GM04503 (cell line): ENCODE data around the gene FAM237A.
A peak's percentile ranks its signal among the peaks of the same experiment; 100 is the strongest.

Experiments
- DNase-seq: peaks from one replicate; pipeline ENCODE4 v3.0.0-alpha.2; 2012; ENCODE audit warnings: low read depth

FAM237A gene

DNA sequence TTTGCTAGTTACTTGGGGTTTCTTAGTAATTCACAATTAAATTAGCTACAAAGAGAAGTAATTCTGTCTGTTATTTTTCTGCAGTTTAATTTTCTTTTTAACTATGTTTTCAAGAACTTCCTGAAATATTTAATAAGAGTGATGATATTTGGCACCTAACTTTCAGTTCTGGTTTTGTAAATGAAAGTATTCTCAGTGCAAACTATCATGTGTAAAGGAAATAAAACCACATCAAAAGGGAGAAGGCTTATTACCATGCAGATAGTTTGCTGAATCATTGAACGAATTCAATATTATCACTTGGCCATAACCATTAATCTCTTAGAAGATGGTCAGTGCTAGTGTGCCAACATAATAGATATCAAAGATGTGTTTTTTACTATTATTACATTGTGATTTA lies 46.7 kb downstream of the FAM237A start:
- no peak for DNase-seq

DNA sequence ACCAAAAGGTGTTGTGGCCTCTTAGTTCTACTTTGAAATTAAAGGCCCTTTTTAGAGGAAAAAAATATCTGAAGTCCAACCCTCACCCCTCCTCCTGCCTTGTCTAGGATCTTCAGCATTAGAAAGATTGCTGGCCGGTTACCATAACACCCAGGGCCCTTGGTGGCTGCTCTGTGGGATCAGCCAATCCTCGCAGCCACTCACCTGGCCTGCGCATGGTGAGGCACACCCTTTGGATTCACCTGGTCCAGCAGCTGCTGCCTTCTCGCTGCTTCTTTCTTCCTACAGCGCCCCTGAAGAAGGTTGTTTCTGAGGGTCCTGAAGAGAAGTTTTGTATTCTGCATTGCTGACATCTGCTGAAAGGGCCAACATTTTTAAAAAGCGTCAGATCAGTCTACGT lies 50.7 kb downstream of the FAM237A start:
- DNase-seq: no peak

DNA sequence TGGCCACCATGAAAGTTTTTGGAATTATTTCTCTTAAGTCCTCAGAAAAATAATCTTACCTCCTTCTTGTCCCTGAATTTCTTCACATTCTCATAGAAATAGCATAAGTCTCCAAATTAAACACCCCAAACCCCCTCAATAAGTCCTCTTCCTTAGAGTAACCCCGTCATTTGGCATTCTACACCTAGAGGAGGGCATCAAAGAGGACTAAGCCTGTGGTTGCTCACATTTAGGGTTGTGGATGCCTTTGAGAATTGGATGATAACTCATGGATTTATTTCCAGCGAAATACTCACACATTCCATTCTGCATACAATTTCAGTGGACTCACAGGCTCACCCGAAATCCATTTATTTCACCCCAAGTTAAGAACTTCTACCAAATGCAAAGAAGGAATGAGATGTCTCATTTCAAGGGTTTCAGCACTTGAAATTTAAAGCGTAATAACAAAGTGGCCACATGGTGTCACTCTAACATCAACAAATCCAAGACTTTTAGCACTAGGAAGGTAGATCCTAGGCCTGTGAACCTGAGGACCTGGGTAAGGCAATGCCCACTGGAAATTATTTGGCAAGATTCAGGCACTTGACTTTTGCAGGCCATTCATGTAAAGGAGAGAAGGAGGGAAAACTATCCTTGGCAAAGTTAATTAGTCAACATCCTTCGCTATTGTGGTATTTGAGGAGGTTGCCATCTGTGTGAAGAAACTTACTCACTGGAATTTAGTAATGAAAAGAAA lies 51.3 kb downstream of the FAM237A start:
- peak; percentile 12 for DNase-seq

DNA sequence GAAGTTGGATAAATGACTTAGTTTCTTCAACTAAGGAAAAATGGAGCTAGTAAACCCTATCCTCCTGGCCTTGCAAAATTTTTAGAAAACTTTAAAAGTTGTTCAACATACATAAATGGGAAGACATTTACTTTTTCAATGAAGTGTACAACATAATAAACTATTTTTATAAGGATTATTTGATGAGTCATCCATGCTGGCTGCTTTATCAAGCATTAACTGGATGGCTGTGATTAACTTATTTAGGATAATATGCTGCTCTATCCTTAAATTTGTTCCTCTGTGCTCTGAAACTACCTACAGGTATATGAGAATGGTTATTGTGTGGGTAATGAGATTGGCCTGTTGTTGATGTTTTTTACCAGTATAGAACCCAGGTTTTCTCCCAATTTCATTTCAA lies 54.6 kb downstream of the FAM237A start:
- no peak for DNase-seq

DNA sequence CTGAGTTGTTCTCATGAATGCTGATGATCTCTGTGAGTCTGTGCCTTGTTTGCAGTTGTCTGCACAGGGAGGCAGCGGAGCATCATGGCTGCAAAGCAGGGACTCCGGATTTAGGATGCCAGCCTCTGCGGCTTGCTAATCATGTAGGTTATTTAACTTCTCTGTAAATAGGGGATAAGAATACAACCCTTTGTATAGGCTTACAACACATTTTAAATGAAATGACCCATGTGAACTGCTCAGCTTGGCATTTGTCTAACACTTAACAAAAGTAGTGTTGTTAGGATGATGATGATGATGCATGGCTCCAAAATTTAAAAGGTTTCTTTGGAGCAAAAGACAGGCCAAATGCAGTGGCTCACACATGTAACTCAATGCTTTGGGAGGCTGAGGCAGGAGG lies 56.5 kb downstream of the FAM237A start:
- no peak for DNase-seq
